SH-SY5Y (cell line): ENCODE data around the gene SRP9.

ENCODE experiments used
- GATA2 ChIP-seq: IDR thresholded peaks from 2 replicates; pipeline ENCODE4 v1.6.1; 2011; ENCODE audit warnings: mild to moderate bottlenecking, low read depth, low read length
- GATA3 ChIP-seq: IDR thresholded peaks from 2 replicates; pipeline ENCODE4 v1.6.1; 2011; ENCODE audit warnings: low read depth, mild to moderate bottlenecking, low read length, moderate library complexity

- no peak for TF ChIP-seq GATA2
- no peak for TF ChIP-seq GATA3
These were observed 1.3 kb upstream of the SRP9 start for GRCh38 chr1:225776294-225776693.
